GM21515 (cell line): ENCODE measurements around the gene SLC9A9.

Experiments used
- ATAC-seq: cut with Tn5 transposase; IDR thresholded peaks from one replicate; pipeline ENCODE4 v1.9.1; 2021; ENCODE audit not compliant: unreplicated experiment

SLC9A9 gene

GRCh38 chr3:143603774-143604173 lies 244.5 kb downstream of the SLC9A9 start:
- no peak for ATAC-seq

- no peak for ATAC-seq
Observed at GRCh38 chr3:143601723-143602484, 246.4 kb downstream of the SLC9A9 start.

- ATAC-seq: no peak
Observed at GRCh38 chr3:143600756-143601718, 247.2 kb downstream of the SLC9A9 start.

GRCh38 chr3:143597774-143598652 lies 250.3 kb downstream of the SLC9A9 start:
- no peak for ATAC-seq

GRCh38 chr3:143596957-143597642 lies 251.2 kb downstream of the SLC9A9 start:
- no peak for ATAC-seq

- ATAC-seq: peak; percentile 92
Observed at GRCh38 chr3:143595456-143596077, 252.7 kb downstream of the SLC9A9 start.

- no peak for ATAC-seq
Observed at GRCh38 chr3:143594206-143594605, 254.1 kb downstream of the SLC9A9 start.

- no peak for ATAC-seq
Observed at GRCh38 chr3:143590660-143591059, 257.6 kb downstream of the SLC9A9 start.

- no peak for ATAC-seq
Observed at GRCh38 chr3:143586576-143586975, 261.7 kb downstream of the SLC9A9 start.

- ATAC-seq: peak; percentile 45
Observed at GRCh38 chr3:143585720-143586456, 262.4 kb downstream of the SLC9A9 start.

- no peak for ATAC-seq
Observed at GRCh38 chr3:143584474-143584873, 263.8 kb downstream of the SLC9A9 start.

GRCh38 chr3:143581972-143582722 lies 266.1 kb downstream of the SLC9A9 start:
- ATAC-seq: no peak

- no peak for ATAC-seq
Observed at GRCh38 chr3:143578810-143579435, 269.3 kb downstream of the SLC9A9 start.

GRCh38 chr3:143576568-143577270 lies 271.5 kb downstream of the SLC9A9 start:
- no peak for ATAC-seq

- ATAC-seq: no peak
Observed at GRCh38 chr3:143574933-143575332, 273.3 kb downstream of the SLC9A9 start.

- no peak for ATAC-seq
Observed at GRCh38 chr3:143573610-143574303, 274.5 kb downstream of the SLC9A9 start.

- ATAC-seq: no peak
Observed at GRCh38 chr3:143571548-143571947, 276.7 kb downstream of the SLC9A9 start.
